NCI-H1417 treated with DMSO at 0.1 percent for 48 hours (cell line): ENCODE data around the gene IL27RA.
"Not testable (repeated sequence)": the region's sequence is repeated elsewhere in the genome, so short reads cannot be mapped to it uniquely, and the experiment has no call there.

Experiments
- DNase-seq: peaks from one replicate; lab custom pipeline; 2025; lab: John Stamatoyannopoulos, UW

IL27RA gene

DNA sequence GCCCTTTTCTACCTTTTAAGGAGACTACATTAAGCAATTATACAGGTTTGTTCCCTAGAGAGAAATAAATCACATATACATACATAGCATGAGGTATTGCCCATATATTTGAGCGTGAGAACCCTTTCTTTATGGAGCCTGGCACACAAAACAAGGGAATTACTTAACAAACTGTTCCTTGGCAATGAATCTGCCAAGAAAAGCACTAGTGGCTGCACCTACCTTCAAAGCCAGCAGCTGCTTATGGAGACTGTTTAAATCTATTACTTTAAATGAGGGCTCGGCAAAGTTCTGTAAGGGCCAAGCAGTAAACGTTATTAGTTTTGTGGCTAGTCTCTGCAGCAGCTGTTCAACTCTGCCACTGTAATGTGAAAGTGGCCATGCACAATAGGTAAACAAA, 32.5 kb upstream of the IL27RA start:
- no peak for DNase-seq

DNA sequence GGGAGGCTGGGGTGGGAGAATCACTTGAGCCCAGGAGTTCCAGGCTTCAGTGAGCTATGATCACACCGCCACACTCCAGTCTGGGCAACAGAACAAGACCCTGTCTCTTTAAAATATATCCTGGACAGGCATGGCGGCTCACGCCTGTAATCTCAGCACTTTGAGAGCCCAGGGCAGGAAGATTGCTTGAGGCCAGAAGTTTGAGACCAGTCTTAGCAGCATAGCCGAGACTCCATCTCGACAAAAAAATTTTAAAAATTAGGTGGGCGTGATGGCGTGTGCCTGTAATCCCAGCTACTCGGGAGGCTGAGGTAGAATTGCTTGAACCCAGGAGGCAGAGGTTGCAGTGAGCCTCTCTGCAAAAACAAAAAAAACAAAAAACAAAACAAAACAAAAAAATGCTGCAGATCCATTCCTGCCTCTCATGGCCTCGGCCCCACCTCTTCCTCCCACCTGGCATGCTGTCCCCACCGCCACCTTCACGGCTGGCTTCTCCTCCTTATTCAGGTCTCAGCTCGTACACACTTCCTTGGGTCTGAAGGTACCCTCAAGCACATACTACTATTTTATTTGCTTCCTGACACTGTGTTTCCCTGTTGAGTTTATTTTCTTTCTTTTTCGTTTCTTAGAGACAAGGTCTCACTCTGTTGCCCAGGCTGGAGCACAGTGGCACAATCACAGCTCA, 30.7 kb upstream of the IL27RA start:
- DNase-seq: no peak

DNA sequence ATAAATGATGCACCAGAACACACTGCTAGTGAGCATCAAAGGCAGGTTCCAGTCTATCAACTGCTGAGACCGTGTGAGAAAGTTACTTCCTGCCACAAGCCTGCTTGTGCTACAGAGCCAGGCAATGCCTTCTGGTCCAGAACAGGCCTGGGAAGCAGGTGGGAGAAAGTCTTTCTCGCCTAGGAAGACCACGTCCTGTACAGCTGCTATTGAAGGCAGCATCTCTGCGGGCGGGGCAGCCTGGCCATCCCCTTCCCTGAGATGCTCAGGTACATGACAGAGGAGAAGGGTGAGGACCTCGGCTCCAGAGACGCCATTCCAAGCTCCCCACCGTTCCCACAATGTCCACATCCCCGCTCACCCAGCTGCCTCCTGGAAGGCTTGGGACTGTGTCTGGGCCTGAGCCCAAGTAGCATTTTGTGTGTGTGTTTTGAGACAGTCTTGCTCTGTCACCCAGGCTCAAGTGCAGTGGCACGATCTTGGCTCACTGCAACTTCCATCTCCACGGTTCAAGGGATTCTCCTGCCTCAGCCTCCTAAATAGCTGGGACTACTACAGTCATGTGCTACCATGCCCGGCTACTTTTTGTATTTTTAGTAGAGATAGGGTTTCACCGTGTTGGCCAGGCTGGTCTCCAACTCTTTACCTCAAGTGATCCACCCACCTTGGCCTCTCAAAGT, 28.9 kb upstream of the IL27RA start:
- DNase-seq: no peak

DNA sequence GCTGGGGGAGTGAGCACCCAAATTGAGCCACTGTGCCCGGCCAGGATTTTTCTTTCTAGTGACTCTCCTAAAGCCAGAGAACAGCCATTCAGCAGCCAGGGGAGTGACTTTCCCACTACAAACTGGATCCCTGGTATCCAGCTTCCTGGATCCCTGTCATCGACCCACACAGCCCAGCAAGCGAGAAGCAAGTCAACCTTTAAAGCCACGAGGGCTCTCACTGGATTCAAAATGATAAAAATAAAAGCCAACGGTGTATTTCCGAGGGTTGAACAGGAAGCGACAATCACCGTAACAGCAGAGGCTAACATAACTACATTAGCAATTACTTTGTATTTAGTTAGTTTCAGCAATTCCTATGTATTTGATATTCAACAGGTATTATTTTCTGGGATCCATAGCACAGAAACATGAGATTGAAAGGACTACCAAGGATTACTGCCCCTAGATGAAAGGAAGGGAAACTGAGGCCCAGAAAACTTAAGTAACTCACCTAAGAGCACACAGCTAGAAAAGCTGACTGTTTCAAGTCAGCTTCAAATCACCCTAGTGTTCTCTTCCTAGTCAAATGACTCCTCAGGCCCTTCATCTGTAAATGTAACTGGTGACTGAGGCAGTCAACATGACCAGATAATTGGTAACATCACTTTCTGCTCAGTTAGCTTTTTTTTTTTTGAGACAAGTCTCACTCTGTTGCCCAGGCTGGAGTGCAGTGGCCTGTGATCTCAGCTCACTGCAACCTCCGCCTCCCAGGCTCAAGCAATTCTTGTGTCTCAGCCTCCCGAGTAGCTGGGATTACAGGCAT, 28.1 kb upstream of the IL27RA start:
- DNase-seq: no peak

DNA sequence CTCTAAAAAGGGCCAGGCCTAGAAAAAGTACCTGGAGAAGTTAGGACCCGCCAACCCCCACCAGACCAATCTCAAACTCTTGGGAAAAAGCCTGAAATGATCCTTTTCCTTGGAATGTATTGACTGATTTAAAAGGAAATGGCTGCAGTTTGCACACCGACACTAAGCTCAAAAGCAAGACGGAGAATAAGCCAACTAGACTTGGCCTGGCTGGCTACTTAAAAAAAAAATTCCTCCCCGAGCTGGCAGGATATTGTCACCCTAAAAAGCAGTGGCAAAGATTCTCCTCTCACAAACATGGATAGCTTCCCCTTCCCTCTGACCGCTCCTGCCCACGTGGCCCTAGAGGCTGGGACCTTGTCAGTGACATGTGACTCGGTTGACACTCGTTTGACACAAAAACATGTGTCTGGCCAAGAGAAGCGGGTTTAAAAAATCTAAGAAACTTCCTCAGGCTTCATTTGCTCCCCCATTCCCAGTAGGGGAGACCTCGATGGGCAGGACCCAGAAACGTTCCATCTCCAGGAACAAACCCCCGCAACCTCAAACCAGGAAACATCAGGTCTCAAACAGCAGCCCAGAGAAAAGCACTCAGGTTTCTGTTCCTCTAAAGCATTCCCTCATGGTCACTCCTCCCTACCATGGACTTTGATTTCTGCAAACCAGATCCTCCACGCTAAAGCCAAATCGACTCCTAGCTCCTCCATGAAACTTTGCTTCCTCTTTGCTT, 26.8 kb upstream of the IL27RA start:
- DNase-seq: no peak

DNA sequence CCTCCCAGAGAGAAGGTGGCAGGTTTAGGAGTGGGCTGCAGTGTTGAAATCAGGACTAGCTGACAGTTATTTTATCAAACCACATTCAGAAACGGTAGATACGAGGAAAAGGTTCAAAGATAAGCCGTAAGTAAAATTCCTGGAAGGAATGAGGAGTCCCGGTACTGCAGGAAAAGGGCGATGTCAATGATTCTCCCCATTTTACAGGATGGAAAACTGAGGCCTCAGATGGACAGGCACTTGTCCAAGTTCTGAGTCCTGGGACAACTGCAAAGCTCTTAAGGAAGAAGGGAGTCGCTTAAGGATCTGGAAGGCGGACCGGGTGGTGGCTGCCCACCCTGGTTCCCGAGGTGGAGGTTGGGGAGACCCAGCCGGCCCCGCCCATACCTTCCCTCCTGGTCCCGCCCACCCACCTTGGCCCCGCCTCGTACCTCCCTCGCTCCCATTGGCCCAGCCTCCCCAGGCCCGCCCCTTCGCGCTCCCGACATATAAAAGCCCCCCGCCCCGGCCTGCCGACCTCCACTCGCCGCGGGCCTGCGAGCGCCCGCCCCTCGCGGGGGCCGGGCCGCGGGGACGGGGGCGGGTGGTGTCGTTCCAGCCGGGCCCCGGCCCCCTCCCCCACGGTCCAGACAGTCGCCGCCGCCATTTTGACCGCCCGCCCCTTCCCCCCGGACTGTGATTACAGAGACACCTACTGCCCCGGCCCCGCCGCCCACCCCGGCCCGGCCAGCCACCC, 26.0 kb upstream of the IL27RA start:
- DNase-seq: no peak

DNA sequence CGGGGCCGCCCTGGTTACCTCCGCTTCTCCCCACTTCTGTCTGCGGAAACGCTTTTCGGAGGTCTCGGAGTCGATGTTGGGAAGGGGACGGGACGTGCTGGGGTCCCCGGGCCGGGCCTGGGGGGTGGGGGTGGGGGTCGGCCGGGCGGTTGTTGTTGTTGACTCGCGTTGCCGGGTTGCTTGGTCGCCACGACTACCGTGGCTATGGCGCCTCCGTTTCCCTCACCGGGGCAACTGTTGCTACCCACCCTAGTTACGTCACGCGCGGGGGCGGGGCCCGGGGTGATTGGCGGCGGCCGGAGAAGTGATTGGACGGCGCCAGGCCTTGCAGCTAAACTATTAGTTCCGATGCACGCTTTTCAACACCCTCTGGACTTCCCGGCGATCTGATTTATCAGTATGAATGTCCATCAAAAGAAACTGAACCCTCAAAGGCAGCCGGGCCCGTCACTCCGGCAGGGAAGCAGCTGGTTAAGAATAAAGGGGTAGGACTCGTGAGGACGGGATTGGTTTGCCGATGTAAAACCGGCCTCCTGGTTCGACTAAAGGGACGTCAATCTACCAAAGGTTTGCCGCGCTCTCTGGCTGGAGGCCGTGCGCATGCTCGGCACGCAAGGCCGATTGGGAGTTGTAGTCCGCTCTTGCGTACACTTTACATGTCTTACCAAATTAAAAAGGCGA, 25.3 kb upstream of the IL27RA start, which contains the start of gene RFX1:
Gene RFX1 (minus strand): TSS at position 236 of the 681 bp plus-strand sequence. CDS start 12,477 bp downstream, outside the sequence.
- peak; percentile 100 for DNase-seq

DNA sequence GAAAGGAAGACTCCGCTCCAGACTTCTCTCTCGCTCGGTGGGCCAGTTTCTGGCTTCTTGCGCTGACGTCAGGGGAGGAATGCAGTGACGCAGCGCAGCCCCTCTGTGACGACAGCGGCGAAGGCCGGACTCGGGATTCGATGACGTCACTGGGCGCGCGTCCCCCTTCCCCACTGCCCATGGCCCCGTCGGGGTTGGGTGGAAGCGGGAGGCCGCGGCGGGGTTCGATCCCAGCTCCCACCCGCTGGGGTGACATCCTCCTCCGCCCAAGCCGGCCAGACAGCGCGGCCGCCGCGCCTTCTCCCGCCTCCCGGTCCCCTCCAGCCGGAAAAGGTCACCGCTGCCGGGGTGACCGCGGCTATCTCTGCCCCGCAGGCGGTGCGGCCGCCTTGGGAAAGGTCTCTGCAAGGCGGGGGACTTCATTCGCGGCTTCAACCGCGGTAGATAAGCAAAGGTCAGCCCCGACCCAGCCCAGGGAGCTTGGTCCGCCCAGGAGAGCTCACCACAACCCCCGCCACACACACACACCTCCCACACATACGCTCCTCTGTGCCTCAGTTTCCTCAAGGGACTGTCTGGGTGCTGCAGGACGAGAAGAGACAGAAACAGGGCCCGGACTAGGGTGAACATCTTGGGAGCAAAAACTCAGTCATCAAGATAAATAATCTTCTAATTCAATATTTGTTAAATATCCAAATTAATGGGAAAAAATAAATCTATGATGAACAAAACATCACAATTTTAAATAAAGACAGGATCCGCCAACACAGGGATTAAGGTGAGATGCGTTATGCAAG, 24.6 kb upstream of the IL27RA start:
- no peak for DNase-seq

DNA sequence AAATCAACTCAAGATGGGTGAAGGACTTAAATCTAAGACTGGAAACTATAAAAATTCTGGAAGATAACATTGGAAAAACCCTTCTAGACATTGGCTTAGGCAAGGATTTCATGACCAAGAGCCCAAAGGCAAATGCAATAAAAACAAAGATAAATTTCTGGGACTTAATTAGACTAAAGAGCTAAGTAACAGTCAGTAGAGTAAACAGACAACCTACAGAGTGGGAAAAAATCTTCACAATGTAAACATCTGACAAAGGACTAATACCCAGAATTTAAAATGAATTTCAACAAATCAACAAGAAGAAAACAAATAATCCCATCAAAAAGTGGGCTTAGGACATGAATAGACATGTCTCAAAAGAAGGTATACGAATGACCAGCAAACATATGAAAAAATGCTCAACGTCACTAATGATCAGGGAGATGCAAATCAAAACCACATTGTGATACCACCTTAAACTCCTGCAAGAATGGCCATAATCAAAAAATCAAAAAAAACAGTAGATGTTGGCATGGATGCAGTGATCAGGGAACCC, 19.1 kb upstream of the IL27RA start:
- DNase-seq: no peak

DNA sequence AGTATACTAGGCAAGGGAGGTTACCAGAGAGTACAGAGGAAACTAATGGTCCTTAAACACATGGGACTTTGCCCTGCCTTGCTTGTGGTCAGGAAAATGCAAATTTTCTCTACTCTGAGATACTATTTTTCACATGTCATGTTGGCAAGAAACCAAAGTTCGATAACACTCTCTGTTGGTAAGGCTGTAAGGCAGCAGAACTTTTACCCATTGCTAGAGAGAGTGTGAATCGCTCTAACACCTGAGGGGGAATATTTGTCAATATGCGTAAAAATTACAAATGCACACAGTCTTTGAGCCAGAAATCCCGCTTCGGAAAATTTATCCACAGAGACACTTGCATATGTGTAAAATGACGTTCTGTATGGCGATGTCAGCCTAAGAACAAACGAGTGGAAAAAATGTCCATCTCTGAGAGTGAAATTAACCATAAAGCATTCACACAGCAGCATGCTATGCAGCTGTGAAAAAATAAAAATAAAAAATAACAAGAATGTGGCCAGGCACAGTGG, 16.0 kb upstream of the IL27RA start:
- no peak for DNase-seq

DNA sequence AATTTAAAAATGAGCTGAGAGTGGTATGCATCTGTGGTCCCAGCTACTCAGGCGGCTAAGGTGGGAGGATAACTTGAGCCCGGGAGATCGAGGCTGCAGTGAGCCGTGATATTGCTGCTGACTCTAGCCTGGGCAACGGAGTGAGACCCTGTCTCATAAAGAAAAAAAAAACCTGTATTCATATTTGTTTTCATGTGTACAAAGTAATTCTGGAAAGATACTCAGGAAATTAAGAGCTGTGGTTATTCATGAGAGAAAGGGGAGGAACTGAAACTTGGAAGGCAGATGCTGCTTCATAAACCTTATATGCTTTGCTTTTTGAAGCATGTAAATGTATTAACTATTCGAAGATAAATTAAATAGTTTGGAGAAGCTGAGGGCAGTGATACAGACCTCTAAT, 12.5 kb upstream of the IL27RA start:
- no peak for DNase-seq

DNA sequence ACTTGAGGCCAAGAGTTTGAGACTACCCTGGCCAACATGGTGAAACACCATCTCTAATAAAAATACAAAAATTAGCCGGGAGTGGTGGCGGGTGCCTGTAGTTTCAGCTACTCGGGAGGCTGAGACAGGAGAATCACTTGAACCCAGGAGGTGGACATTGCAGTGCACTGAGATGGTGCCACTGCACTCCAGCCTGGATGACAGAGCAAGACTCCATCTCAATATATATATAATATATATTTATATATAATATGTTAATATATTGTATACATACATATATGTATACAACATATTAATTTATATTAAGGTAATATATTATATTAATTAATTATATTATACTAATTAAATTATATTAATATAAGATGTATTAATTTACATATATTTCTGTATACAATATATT, 11.8 kb upstream of the IL27RA start:
- DNase-seq: not testable (repeated sequence)

DNA sequence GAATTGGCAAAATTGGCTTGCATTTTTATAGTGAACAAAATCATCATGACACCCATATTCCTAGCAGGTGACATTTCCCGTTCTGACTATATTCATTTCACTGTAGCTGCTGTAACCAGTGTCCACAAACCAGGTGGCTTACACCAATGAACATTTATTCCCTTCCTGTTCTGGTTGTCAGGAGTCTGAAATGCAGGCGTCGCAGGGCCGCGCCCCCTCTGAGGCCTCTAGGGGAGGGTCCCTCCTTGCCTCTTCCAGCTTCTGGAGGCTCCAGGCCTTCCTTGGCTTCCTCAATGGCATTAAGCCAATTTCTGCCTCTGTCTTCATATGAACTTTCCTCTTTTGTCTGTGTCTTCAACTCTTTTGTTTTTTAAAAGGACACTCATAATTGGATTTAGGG, 10.1 kb upstream of the IL27RA start:
- DNase-seq: no peak

DNA sequence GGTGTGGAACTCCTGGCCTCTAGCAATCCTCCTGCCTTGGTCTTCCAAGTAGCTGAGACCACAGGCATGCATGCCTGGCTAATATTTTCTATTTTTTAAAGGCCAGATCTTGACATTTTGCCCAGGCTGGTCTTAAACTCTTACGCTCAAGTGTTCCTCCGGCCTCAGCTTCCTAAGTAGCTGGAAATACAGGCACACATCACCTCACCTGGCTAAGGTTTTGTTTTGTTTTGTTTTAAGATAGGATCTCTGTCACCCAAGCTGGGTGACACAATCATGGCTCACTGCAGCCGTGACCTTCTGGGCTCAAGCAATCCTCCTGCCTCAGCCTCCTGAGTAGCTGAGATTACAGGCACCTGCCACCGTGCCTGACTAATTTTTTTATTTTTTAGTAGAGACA, 9.1 kb upstream of the IL27RA start:
- DNase-seq: no peak

DNA sequence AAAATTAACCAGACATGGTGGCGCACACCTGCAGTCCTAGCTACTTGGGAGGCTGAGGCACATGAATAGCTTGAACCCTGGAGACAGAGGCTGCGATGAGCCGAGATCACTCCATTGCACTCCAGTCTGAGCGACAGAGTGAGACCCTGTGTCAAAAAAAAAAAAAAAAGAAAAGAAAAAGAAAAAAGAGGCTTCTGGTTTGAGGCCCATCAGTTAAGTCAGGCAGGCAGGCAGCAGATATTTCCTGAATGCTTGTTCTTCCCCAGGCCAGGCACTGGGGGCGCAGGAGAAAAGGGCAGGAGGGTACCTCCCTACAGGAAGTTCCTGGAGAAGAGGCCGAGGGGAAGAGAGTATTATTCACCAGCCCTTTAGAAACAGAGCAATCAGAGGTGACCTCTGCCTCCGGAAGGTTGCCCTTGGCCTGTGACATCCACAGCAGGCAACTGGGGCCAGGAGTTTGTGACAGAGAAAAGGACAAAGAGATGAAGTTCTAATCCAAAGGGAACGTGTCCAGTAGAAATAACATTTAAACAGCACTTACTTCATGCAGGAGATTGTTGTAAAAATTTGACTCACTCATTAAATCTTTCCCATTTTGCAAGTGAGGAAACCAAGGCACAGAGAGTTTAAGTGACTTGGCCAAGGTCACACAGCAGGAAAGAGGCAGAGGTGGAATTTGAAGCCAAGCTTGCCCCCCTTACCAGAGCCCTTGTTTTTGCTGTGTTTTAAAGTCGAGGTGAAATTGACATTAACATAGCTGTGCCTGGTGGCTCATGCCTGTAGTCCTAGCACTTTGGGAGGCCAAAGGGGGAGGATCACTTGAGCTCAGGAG, 7.9 kb upstream of the IL27RA start:
- DNase-seq: no peak

DNA sequence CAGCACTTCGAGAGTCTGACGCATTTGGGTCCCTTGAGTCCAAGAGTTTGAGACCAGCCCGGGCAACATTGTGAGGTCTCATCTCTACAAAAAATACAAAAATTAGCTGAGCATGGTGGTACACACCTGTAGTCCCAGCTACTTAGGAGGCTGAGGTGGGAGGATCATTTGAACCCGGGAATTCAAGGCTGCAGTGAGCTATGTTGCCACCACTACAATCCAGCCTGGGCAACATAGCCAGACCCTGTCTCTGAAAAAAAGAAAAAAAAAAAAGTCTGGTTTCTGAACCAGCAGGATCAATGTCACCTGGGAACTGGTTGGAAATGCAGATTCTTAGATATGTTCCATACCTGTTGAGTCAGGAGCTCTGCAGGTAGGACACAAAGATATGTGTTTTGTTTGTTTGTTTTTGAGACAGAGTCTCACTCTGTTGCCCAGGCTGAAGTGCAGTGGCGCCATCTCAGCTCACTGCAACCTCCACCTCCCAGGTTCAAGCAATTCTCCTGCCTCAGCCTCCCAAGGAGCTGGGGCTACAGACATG, 4.8 kb upstream of the IL27RA start:
- not testable (repeated sequence) for DNase-seq

DNA sequence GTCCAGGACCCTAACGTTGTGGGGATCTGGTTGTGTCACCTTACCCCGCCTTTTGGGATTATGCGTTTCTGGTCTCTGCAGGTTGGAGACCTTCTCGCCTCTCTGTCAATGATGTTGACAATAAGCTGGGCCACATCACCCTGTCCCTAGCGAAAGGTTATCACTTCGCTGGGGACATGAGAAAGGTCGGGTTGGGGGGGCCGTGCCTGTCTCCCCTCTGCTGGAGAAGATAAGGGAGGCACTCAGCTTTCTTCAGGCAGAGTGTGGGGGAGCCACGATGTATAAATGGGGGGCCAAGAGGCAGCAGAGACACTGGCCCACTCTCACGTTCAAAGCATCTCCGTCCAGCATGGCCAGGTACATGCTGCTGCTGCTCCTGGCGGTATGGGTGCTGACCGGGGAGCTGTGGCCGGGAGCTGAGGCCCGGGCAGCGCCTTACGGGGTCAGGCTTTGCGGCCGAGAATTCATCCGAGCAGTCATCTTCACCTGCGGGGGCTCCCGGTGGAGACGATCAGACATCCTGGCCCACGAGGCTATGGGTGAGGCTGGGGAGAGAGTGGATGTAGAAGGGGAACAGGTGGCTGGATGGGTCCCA, 3.6 kb upstream of the IL27RA start, which contains the start of gene RLN3:
Gene RLN3 (plus strand): TSS at position 293 of the 595 bp plus-strand sequence. CDS start 57 bp downstream, at position 350.
- DNase-seq: no peak

DNA sequence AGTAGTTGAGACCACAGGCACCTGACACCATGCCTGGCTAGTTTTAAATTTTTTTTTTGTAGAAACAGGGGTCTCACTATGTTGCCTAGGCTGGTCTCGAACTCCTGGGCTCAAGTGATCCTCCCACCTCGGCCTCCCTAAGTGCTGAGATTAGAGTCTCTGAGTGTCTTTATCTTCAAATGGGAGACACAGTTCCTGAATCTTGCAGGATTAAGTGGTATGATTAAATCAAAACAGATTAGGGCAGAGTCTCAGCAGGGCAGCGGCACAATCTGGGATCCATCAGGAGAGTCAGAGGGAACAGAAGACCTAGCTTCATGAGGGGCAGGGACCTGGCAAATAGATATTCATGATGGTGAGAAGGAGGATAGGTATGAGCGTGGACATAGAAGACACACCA, 2.7 kb upstream of the IL27RA start:
- no peak for DNase-seq
